Choroid plexus epithelial cell (primary cell): Measurements from ENCODE around the gene MAPK6.
A peak's percentile ranks its signal among the peaks of the same experiment; 100 is the strongest.

Experiments used
- DNase-seq: peaks from one replicate; pipeline ENCODE4 v3.0.0-alpha.2; 2010; ENCODE audit warnings: low read depth
- H3K4me3 ChIP-seq: 2 replicates; pipeline ENCODE4 v1.5.1; 2011; ENCODE audit warnings: low read depth, mild to moderate bottlenecking, control low read depth, low read length, moderate library complexity
- TF ChIP-seq, protein P1 (sequence below): conservative IDR thresholded peaks from 2 replicates; pipeline ENCODE4 v1.5.1; 2011; ENCODE audit warnings: low read depth, mild to moderate bottlenecking, control low read depth, inconsistent platforms, low read length, moderate library complexity

MAPK6 gene

DNA sequence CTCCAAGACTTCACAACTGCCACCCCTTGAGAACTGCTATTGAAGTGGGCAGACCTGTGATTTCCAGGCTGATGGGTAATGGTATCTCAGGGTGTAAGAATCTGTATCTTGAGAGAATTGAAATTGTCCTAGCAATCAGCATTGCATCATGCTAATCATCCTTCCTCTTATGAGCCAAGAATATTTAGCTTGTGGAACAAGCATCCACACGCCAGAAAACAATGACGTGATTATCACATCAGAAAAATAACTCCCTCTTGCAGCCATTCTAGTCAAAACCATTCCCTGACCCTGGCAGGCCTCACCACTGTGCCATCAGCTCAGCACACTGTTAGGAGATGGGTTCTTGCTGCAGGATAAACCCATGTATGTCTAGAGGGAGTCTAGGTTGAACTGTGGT is 86.8 kb downstream of the MAPK6 start:
- DNase-seq = no peak
- H3K4me3 ChIP-seq = no peak overlapping the region
- TF ChIP-seq, protein P1, sequence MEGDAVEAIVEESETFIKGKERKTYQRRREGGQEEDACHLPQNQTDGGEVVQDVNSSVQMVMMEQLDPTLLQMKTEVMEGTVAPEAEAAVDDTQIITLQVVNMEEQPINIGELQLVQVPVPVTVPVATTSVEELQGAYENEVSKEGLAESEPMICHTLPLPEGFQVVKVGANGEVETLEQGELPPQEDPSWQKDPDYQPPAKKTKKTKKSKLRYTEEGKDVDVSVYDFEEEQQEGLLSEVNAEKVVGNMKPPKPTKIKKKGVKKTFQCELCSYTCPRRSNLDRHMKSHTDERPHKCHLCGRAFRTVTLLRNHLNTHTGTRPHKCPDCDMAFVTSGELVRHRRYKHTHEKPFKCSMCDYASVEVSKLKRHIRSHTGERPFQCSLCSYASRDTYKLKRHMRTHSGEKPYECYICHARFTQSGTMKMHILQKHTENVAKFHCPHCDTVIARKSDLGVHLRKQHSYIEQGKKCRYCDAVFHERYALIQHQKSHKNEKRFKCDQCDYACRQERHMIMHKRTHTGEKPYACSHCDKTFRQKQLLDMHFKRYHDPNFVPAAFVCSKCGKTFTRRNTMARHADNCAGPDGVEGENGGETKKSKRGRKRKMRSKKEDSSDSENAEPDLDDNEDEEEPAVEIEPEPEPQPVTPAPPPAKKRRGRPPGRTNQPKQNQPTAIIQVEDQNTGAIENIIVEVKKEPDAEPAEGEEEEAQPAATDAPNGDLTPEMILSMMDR = no peak

DNA sequence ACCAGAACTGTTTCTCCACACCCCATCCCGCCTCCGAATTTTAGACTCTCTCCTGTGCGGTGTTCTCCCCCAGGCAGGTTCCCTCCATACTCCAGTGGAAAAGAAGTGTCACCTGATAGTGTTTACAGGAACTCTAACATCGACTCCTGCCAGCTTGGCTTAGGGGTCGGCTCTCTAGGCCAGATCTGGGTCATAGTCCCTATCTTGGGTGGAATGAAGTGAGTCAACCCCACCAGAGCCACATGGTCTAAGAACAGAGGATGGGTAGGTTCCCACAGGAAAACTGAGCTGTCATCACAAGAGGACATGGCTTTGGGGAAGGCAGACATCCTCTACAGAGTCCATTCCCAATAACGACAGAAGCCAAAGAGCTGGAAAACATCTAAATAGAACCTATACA is 87.6 kb downstream of the MAPK6 start:
- no peak for DNase-seq
- H3K4me3 ChIP-seq = no peak overlapping the region
- TF ChIP-seq, protein P1 = no peak

DNA sequence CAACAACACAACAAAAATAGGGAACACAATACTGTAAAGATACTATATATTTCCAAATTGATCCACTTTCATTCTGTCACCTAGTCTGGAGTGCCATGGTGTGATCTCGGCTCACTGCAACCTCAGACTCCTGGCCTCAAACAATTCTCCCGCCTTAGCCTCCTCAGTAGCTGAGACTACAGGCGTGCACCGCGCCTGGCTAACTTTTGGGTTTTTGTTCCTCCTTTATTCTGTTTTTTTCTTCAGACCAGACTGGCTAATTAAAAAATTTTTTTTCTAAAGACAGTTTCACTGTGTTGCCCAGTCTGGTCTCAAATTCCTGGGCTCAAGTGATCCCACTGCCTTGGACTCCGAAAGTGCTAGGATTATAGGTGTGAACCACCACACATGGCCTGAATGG is 88.2 kb downstream of the MAPK6 start:
- no peak overlapping the region for H3K4me3 ChIP-seq
- DNase-seq = no peak
- TF ChIP-seq, protein P1 = no peak

DNA sequence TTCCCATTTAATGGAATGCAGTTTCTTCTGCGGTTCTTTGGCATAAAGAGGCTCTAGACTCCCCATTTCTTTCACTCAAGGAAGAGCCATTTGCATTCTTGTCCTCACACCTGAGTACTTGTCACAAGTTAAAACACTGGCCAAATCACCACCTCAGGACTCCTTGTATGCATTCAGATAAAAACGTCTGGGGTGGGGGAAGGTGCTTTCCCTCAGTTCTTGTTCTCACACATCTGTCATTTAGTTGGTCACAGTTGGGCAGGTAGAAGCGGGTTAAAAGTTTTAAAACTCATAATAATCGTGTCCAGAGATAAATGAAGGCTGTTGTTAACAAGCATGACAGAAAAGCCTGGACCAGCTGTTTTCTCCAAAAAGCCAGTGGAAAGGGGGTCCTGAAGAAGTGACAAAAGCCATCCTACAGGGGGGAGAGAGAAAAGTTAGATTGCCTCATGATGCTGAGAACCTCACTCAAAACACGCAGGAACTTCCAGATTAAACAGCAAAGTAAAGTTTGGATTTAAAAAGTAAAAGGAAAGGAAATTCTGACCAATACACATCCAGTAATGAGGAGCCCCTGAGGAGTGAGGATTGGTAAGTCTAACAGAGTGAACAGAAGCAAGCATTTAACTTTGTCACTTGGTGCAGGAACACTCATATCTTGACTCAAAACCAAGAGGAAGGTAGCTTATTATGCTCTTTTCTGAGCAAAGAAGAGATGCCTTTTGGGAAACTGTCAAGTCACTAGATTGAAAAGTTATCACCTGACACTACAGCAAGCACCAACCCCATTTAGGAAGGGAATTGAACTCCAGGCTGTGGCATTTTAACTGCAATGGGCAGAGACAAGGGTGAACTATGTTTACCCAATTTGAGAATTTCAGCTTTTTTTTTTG is 90.8 kb downstream of the MAPK6 start:
- no peak for DNase-seq
- TF ChIP-seq, protein P1 = no peak
- H3K4me3 ChIP-seq = no peak overlapping the region

DNA sequence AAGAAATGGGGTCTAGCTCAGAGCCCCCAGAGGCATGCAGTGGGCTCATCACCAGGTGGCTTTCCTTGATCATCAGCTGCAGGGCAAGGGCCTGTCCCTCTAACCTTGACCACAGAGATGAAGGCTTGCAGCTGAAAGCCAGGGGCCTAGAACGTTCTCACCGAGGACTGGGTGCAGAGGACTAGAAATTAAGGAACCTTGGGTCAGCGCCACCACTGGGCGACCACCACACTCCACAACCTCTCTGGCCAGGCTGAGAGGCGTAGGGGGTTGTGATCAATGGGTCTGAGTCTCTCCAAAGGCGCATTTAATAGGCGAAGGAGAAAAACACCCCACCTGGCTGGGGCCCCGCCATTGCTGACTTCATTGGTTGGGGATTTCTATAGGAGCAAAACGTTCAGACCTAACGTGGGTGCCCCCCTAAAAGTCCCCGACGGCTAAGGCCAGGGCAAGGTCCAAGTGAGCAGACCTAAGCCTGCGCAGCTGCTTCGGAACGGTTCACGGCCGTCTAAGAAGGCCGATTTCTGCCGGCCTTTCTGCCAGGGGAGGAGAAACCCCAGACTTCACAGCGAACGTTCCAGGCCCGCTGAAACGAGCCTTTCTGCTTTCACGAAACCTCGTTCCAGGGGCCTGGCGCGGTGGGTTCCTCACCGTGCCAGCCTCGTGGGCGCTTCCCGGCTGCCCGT is 92.6 kb downstream of the MAPK6 start:
- TF ChIP-seq, protein P1 = no peak
- no peak for DNase-seq
- H3K4me3 ChIP-seq = peak overlapping the region; percentile 58

DNA sequence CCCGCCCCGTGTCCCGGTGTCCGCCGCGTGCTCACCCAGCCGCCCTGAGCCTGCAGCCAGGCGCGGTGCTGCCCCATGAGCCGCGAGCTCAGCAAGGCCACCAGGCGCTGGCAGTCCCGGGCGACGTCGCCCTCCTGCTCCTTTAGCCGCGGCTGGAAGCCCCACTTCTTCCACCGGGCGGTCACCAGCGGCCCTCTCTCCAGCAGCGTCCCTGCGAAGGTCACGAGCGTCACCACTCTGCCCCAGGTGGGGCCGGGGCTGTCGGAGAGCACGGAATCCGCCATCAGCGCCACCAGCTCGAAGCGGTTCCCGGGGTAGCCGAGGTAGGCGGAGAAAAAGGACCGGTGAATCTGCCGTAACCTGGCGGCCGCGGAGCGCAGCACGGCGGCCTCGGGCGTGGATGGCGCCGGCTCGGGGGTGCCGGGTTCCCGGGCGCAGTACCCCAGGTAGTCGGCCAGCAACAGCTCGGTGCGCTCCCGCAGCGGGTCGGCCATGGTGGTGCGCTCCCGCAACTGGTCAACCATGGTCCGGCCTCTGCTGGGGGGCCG is 93.3 kb downstream of the MAPK6 start:
- TF ChIP-seq, protein P1 = peak; percentile 18
- DNase-seq = no peak
- H3K4me3 ChIP-seq = peak overlapping the region; percentile 58

DNA sequence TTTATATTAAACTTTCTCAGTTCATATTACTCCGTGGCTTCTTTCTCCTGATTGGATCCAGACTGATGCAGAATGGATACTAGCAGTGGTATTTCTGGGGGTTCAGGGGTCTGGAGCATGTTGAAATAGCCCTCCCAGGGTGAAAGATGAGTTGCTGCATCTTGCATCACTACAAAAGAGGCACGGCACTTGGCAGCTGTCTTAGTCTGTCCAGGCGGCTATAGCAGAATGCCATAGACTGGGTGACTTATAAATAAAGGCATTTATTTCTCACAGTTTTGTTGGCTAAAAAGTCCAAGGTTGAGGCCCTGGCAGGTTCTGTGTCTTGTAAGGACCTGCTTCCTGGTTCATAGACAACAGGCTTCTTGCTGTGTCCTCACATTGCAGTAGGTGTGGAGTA is 94.2 kb downstream of the MAPK6 start:
- H3K4me3 ChIP-seq = no peak overlapping the region
- DNase-seq = peak; percentile 57
- TF ChIP-seq, protein P1 = no peak
